ENCODE data around the gene PSIP1. TPM values are rescaled to one million over a fixed set of nuclear protein-coding genes. Genes with fewer than 3 reads are reported as not detected.

PSIP1 gene
- total and polyA plus RNA-seq, 2 experiments from 2014 or later = 77.6 to 101 TPM

GRCh38 chr9:15469862-15470261, 40.9 kb downstream of the PSIP1 start:
- DNase-seq (ENCODE audit: low read depth in 1 of 2, low spot score in 1 of 2) = no peak
- Histone ChIP-seq H3K9me3 (ENCODE audit: low read depth) (no peaks in the 10 kb centered on the region), H3K27ac (no peak overlapping the region), H3K4me3 (no peak overlapping the region), H3K27me3 (no peaks in the 10 kb centered on the region), H3K36me3 (peaks cover 59% of the 10 kb centered on the region), H3K4me1 (ENCODE audit: low read depth) (no peaks in the 10 kb centered on the region)
- TF ChIP-seq, protein P1, sequence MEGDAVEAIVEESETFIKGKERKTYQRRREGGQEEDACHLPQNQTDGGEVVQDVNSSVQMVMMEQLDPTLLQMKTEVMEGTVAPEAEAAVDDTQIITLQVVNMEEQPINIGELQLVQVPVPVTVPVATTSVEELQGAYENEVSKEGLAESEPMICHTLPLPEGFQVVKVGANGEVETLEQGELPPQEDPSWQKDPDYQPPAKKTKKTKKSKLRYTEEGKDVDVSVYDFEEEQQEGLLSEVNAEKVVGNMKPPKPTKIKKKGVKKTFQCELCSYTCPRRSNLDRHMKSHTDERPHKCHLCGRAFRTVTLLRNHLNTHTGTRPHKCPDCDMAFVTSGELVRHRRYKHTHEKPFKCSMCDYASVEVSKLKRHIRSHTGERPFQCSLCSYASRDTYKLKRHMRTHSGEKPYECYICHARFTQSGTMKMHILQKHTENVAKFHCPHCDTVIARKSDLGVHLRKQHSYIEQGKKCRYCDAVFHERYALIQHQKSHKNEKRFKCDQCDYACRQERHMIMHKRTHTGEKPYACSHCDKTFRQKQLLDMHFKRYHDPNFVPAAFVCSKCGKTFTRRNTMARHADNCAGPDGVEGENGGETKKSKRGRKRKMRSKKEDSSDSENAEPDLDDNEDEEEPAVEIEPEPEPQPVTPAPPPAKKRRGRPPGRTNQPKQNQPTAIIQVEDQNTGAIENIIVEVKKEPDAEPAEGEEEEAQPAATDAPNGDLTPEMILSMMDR (IDR thresholded peaks at IDR 0.05; ENCODE audit: low read depth, low read length) = no peak

- DNase-seq (ENCODE audit: low read depth in 1 of 2, low spot score in 1 of 2) = no peak
- Histone ChIP-seq H3K27ac (no peak overlapping the region), H3K4me1 (ENCODE audit: low read depth) (no peaks in the 10 kb centered on the region), H3K36me3 (peaks cover 63% of the 10 kb centered on the region), H3K4me3 (no peak overlapping the region), H3K27me3 (no peaks in the 10 kb centered on the region), H3K9me3 (ENCODE audit: low read depth) (no peaks in the 10 kb centered on the region)
- TF ChIP-seq, protein P1 (IDR thresholded peaks at IDR 0.05; ENCODE audit: low read depth, low read length) = no peak
These were observed 41.4 kb downstream of the PSIP1 start for GRCh38 chr9:15469406-15469805.

GRCh38 chr9:15468145-15468544, 42.6 kb downstream of the PSIP1 start:
- H3K36me3 ChIP-seq = peaks cover 70% of the 10 kb centered on the region
- TF ChIP-seq, protein P1 (IDR thresholded peaks at IDR 0.05; ENCODE audit: low read depth, low read length) = no peak
- no peaks in the 10 kb centered on the region for H3K27me3 ChIP-seq
- no peak overlapping the region for H3K27ac ChIP-seq
- H3K9me3 ChIP-seq (ENCODE audit: low read depth) = no peaks in the 10 kb centered on the region
- DNase-seq (ENCODE audit: low read depth in 1 of 2, low spot score in 1 of 2) = no peak
- H3K4me3 ChIP-seq = no peak overlapping the region
- no peaks in the 10 kb centered on the region for H3K4me1 ChIP-seq (ENCODE audit: low read depth)

GRCh38 chr9:15461601-15462000, 49.2 kb downstream of the PSIP1 start:
- Histone ChIP-seq H3K4me1 (ENCODE audit: low read depth) (no peaks in the 10 kb centered on the region), H3K27ac (peak overlapping the region; percentile 10), H3K9me3 (ENCODE audit: low read depth) (no peaks in the 10 kb centered on the region), H3K4me3 (no peak overlapping the region), H3K36me3 (peaks cover 84% of the 10 kb centered on the region), H3K27me3 (no peaks in the 10 kb centered on the region)
- TF ChIP-seq, protein P1 (IDR thresholded peaks at IDR 0.05; ENCODE audit: low read depth, low read length) = no peak
- DNase-seq (ENCODE audit: low read depth in 1 of 2, low spot score in 1 of 2) = no peak

GRCh38 chr9:15461056-15461455, 49.7 kb downstream of the PSIP1 start:
- H3K4me3 ChIP-seq = no peak overlapping the region
- peak overlapping the region; percentile 10 for H3K27ac ChIP-seq
- H3K9me3 ChIP-seq (ENCODE audit: low read depth) = no peaks in the 10 kb centered on the region
- H3K27me3 ChIP-seq = no peaks in the 10 kb centered on the region
- TF ChIP-seq, protein P1 (IDR thresholded peaks at IDR 0.05; ENCODE audit: low read depth, low read length) = no peak
- H3K36me3 ChIP-seq = peaks cover 80% of the 10 kb centered on the region
- H3K4me1 ChIP-seq (ENCODE audit: low read depth) = no peaks in the 10 kb centered on the region
- DNase-seq (ENCODE audit: low read depth in 1 of 2, low spot score in 1 of 2) = no peak

DNA sequence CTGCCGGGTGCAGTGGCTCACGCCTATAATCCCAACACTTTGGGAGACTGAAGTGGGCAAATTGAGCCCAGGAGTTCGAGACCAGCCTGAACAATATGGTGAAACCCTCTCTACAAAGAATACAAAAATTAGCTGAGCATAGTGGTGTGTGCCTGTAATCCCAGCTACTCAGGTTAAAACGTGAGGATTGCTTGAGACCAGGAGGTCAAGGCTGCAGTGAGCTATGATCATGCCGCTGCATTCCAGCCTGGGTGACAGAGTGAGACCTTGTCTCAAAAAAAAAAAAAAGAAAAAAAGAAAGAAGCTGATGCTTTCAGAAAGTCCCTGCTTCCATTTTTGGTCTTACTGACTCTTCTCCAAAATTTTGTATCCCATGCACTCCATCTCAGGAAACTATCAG, 56.8 kb downstream of the PSIP1 start:
- Histone ChIP-seq H3K36me3 (peaks cover 67% of the 10 kb centered on the region), H3K4me3 (no peak overlapping the region), H3K27me3 (no peaks in the 10 kb centered on the region), H3K4me1 (ENCODE audit: low read depth) (no peaks in the 10 kb centered on the region), H3K27ac (no peak overlapping the region), H3K9me3 (ENCODE audit: low read depth) (no peaks in the 10 kb centered on the region)
- DNase-seq (ENCODE audit: low read depth in 1 of 2, low spot score in 1 of 2) = no peak
- TF ChIP-seq, protein P1 (IDR thresholded peaks at IDR 0.05; ENCODE audit: low read depth, low read length) = no peak

All from cardiac muscle cell (in vitro differentiated cells and primary cell).